NT2/D1 (cell line): ENCODE data around the gene RHOV.
A peak's percentile ranks its signal among the peaks of the same experiment; 100 is the strongest.

Experiments
- DNase-seq: peaks from one replicate; pipeline ENCODE4 v3.0.0-alpha.2; 2011; ENCODE audit warnings: low read depth, low spot score
- H3K27me3 ChIP-seq: 2 replicates; pipeline ENCODE4 v1.6.0; 2011; ENCODE audit warnings: mild to moderate bottlenecking; ENCODE audit not compliant: insufficient read length, insufficient read depth
- H3K36me3 ChIP-seq: 2 replicates; pipeline ENCODE4 v1.6.1; 2011; ENCODE audit warnings: mild to moderate bottlenecking, low read length, mixed read lengths; ENCODE audit not compliant: insufficient read depth, insufficient read length
- H3K4me1 ChIP-seq: 2 replicates; pipeline ENCODE4 v1.5.1; 2011; ENCODE audit not compliant: insufficient read depth, insufficient read length
- H3K4me3 ChIP-seq: 2 replicates; pipeline ENCODE4 v1.5.1; 2011; ENCODE audit warnings: low read depth; ENCODE audit not compliant: insufficient read length
- H3K9ac ChIP-seq: 2 replicates; pipeline ENCODE4 v1.6.0; 2011; ENCODE audit warnings: low read depth; ENCODE audit not compliant: insufficient read length
- H3K9me3 ChIP-seq: 2 replicates; pipeline ENCODE4 v1.5.1; 2011; ENCODE audit warnings: mild to moderate bottlenecking, low read length; ENCODE audit not compliant: insufficient read depth
- SUZ12 ChIP-seq: IDR thresholded peaks from 2 replicates; pipeline ENCODE4 v1.6.1; 2011; ENCODE audit not compliant: insufficient read length, insufficient read depth; ENCODE audit errors: extremely low read depth
- YY1 ChIP-seq: IDR thresholded peaks from 2 replicates; pipeline ENCODE4 v1.6.1; 2011; ENCODE audit not compliant: insufficient read length, insufficient read depth
- ZNF274 ChIP-seq: IDR thresholded peaks from 2 replicates; pipeline ENCODE4 v1.6.1; 2011; ENCODE audit warnings: mild to moderate bottlenecking, low read depth, low read length

RHOV gene

DNA sequence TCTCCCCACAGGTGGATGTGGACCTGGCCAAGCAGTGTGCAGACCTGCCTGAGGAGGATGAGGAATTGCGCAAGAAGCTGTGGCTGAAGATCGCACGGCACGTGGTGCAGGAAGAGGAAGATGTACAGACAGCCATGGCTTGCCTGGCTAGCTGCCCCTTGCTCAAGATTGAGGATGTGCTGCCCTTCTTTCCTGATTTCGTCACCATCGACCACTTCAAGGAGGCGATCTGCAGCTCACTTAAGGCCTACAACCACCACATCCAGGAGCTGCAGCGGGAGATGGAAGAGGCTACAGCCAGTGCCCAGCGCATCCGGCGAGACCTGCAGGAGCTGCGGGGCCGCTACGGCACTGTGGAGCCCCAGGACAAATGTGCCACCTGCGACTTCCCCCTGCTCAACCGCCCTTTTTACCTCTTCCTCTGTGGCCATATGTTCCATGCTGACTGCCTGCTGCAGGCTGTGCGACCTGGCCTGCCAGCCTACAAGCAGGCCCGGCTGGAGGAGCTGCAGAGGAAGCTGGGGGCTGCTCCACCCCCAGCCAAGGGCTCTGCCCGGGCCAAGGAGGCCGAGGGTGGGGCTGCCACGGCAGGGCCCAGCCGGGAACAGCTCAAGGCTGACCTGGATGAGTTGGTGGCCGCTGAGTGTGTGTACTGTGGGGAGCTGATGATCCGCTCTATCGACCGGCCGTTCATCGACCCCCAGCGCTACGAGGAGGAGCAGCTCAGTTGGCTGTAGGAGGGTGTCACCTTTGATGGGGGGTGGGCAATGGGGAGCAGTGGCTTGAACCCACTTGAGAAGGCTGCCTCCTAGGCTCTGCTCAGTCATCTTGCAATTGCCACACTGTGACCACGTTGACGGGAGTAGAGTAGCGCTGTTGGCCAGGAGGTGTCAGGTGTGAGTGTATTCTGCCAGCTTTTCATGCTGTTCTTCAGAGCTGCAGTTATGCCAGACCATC is 28.8 kb upstream of the RHOV start:
- peaks cover 14% of the 10 kb centered on the region for H3K4me1 ChIP-seq
- H3K27me3 ChIP-seq: peaks cover 2% of the 10 kb centered on the region
- H3K4me3 ChIP-seq: no peak overlapping the region
- no peaks in the 10 kb centered on the region for H3K9me3 ChIP-seq
- H3K9ac ChIP-seq: no peak overlapping the region
- H3K36me3 ChIP-seq: peaks cover 61% of the 10 kb centered on the region
- DNase-seq: no peak
- TF ChIP-seq SUZ12 (no peak), YY1 (no peak), ZNF274 (no peak)

DNA sequence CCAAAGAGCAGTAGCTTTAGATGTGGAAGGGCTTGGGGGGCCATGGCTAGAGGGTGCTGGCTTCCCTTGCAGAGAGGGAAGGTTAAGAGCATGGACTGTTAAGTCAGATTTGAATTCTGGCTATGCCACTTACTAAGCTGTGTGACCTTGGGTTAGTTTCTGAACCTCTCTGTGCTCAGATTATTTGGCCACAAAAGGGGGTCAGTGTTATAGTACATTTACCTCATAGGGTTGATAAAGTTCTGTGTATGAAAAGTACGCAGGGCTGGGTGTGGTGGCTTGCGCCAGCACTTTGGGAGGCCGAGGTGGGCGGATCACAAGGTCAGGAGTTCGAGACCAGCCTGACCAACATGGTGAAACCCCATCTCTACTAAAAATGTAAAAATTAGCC is 27.0 kb upstream of the RHOV start:
- Histone ChIP-seq H3K9me3 (no peaks in the 10 kb centered on the region), H3K9ac (no peak overlapping the region), H3K4me1 (peaks cover 5% of the 10 kb centered on the region), H3K36me3 (peaks cover 74% of the 10 kb centered on the region), H3K4me3 (no peak overlapping the region), H3K27me3 (no peaks in the 10 kb centered on the region)
- TF ChIP-seq ZNF274 (no peak), YY1 (no peak)
- no peak for DNase-seq

- Histone ChIP-seq H3K4me1 (peaks cover 5% of the 10 kb centered on the region), H3K4me3 (no peak overlapping the region), H3K9ac (no peak overlapping the region), H3K36me3 (peaks cover 78% of the 10 kb centered on the region), H3K27me3 (no peaks in the 10 kb centered on the region), H3K9me3 (no peaks in the 10 kb centered on the region)
- DNase-seq: no peak
- TF ChIP-seq SUZ12 (no peak), YY1 (no peak), ZNF274 (no peak)
Observed at GRCh38 chr15:40900256-40901052, 26.4 kb upstream of the RHOV start.

DNA sequence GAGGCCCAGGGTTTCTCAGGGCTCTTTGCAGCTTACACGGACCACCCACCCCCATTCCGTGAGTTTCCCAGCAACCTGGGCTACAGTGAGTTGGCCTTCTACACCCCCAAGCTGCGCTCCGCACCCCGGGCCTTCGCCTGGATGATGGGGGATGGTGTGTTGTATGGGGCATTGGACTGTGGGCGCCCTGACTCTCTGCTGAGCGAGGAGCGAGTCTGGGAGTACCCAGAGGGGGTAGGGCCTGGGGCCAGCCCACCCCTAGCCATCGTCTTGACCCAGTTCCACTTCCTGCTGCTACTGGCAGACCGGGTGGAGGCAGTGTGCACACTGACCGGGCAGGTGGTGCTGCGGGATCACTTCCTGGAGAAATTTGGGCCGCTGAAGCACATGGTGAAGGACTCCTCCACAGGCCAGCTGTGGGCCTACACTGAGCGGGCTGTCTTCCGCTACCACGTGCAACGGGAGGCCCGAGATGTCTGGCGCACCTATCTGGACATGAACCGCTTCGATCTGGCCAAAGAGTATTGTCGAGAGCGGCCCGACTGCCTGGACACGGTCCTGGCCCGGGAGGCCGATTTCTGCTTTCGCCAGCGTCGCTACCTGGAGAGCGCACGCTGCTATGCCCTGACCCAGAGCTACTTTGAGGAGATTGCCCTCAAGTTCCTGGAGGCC is 25.6 kb upstream of the RHOV start:
- Histone ChIP-seq H3K4me1 (peaks cover 3% of the 10 kb centered on the region), H3K27me3 (no peaks in the 10 kb centered on the region), H3K4me3 (no peak overlapping the region), H3K9ac (no peak overlapping the region), H3K9me3 (no peaks in the 10 kb centered on the region), H3K36me3 (peaks cover 72% of the 10 kb centered on the region)
- DNase-seq: no peak
- TF ChIP-seq SUZ12: no peak
- TF ChIP-seq YY1: no peak
- no peak for TF ChIP-seq ZNF274

GRCh38 chr15:40894681-40895448 is 20.8 kb upstream of the RHOV start:
- Histone ChIP-seq H3K4me1 (peaks cover 4% of the 10 kb centered on the region), H3K9ac (peak overlapping the region; percentile 80), H3K27me3 (peaks cover 12% of the 10 kb centered on the region), H3K9me3 (no peaks in the 10 kb centered on the region), H3K36me3 (peaks cover 37% of the 10 kb centered on the region), H3K4me3 (peak overlapping the region; percentile 78)
- TF ChIP-seq ZNF274 (no peak), YY1 (no peak), SUZ12 (no peak)
- DNase-seq: peak; percentile 57

- TF ChIP-seq SUZ12 (no peak), YY1 (no peak), ZNF274 (no peak)
- Histone ChIP-seq H3K9ac (peak within 1 kb of the TSS; percentile 80), H3K4me3 (peak within 1 kb of the TSS; percentile 78), H3K27me3 (peaks cover 12% of the 10 kb centered on the region), H3K9me3 (no peaks in the 10 kb centered on the region), H3K36me3 (peaks cover 28% of the 10 kb centered on the region), H3K4me1 (peaks cover 4% of the 10 kb centered on the region)
- peak; percentile 90 for DNase-seq
Observed at GRCh38 chr15:40893733-40894680, 20.0 kb upstream of the RHOV start, which contains the start of gene VPS18. Gene VPS18, plus strand, starts transcription at chr15:40894450. Its CDS starts 319 bp downstream, at chr15:40894769.
